Panc1 (cell line): Measurements from ENCODE around the gene PTGR1. TPM values are rescaled to one million over a fixed set of nuclear protein-coding genes. Genes with fewer than 3 reads are reported as not detected.

Source experiments
- ATAC-seq: fragments of 200-7000 bp; cut with Tn5 transposase; 2 replicates; pipeline ENCODE4 v1.9.1; 2020; ENCODE audit warnings: mild to moderate bottlenecking, moderate library complexity
- BruUV-seq: library from RNA; stranded (reverse); fragments of 400-500 nt; replicated peaks from 2 replicates; lab custom pipeline; 2021; lab: Mats Ljungman, UMichigan
- CTCF ChIA-PET: fragments of 300-600 bp; sonication (Branson Sonifier 250); formaldehyde crosslinking; loops from one replicate; lab custom pipeline; 2022; ENCODE audit warnings: antibody characterized with exemption; lab: Charles Lee
- POLR2A ChIA-PET: fragments of 300-600 bp; sonication (Branson Sonifier 250); formaldehyde crosslinking; loops from one replicate; lab custom pipeline; 2022; ENCODE audit warnings: antibody characterized with exemption; lab: Charles Lee
- DNase-seq: peaks from one replicate; pipeline ENCODE4 v3.0.0-alpha.2; 2010; ENCODE audit warnings: low read depth, low spot score
- H3K27ac ChIP-seq: 2 replicates; pipeline ENCODE4 v1.5.1; 2011; ENCODE audit warnings: mild to moderate bottlenecking, low read length, inconsistent platforms
- H3K27me3 ChIP-seq: fragments of 200-500 bp; sonication (Bioruptor generic); 2 replicates; pipeline ENCODE4 v1.6.0; 2014; ENCODE audit warnings: low read length, inconsistent platforms; ENCODE audit not compliant: control insufficient read depth, insufficient read depth
- H3K36me3 ChIP-seq: fragments of 200-500 bp; sonication (Bioruptor generic); 2 replicates; pipeline ENCODE4 v1.5.1; 2014; ENCODE audit warnings: inconsistent platforms, mild to moderate bottlenecking, low read length, moderate library complexity; ENCODE audit not compliant: control insufficient read depth, insufficient read depth
- H3K4me1 ChIP-seq: 2 replicates; pipeline ENCODE4 v1.5.1; 2011; ENCODE audit warnings: inconsistent platforms, mild to moderate bottlenecking, low read length, moderate library complexity; ENCODE audit not compliant: control insufficient read depth, insufficient read depth
- H3K4me3 ChIP-seq, 2 experiments: 2 replicates each; pipeline ENCODE4 v1.5.1; 2011 to 2012; ENCODE audit warnings: low read depth in 2 of 2, low read length in 2 of 2, mild to moderate bottlenecking in 2 of 2, inconsistent platforms in 1 of 2, moderate library complexity in 1 of 2
- H3K9me3 ChIP-seq: fragments of 200-500 bp; sonication (Bioruptor generic); 2 replicates; pipeline ENCODE4 v1.5.1; 2014; ENCODE audit warnings: low read depth, mild to moderate bottlenecking, inconsistent platforms, low read length, moderate library complexity; ENCODE audit not compliant: control insufficient read depth, insufficient read depth
- POLR2AphosphoS5 ChIP-seq: IDR thresholded peaks from 2 replicates; pipeline ENCODE4 v1.6.1; 2012; ENCODE audit warnings: mild to moderate bottlenecking, low read depth, low read length, moderate library complexity
- SIN3A ChIP-seq: IDR thresholded peaks from 2 replicates; pipeline ENCODE4 v1.6.1; 2012; ENCODE audit warnings: low read depth, mild to moderate bottlenecking, low read length, moderate library complexity, borderline replicate concordance; ENCODE audit not compliant: insufficient read depth
- TCF7L2 ChIP-seq: IDR thresholded peaks from 2 replicates; pipeline ENCODE4 v1.6.1; 2011; ENCODE audit warnings: mild to moderate bottlenecking, low read depth, low read length, inconsistent platforms
- in situ Hi-C: cut with HindIII; loops from 2 replicates; pipeline ENCODE4 v1.10.0; 2016; ENCODE audit warnings: low sequenced_read_pairs, low pct_unique_long_range_greater_than_20kb
- intact Hi-C: fragments of 100-400 bp; cut with micrococcal nuclease; formaldehyde crosslinking; loops from one replicate; pipeline ENCODE4 v1.10.0; 2022; ENCODE audit not compliant: unreplicated experiment
- total RNA-seq: library from RNA; stranded (reverse); gene quantifications from one replicate; pipeline ENCODE4 v1.2.1, GENCODE V29; 2021; ENCODE audit not compliant: unreplicated experiment
- TF ChIP-seq, protein P1 (sequence below), 2 experiments: IDR thresholded peaks; 2 replicates each; pipeline ENCODE4 v1.6.1; 2011 to 2012; ENCODE audit warnings: low read depth in 2 of 2, control low read depth in 1 of 2, low read length in 1 of 2, mild to moderate bottlenecking in 1 of 2, moderate library complexity in 1 of 2; ENCODE audit not compliant: insufficient read depth in 1 of 2
- TF ChIP-seq, protein P2 (sequence below): fragments of 450-650 bp; IDR thresholded peaks from 2 replicates; pipeline ENCODE4 v1.5.1; 2017; ENCODE audit warnings: mild to moderate bottlenecking

PTGR1 gene
- total RNA-seq, 1 experiment from 2014 or later = 46.0 TPM

GRCh38 chr9:111645806-111646205, 46.4 kb upstream of the PTGR1 start:
- ChIA-PET CTCF (no interaction called here), POLR2A (interaction anchor here (0.7 kb wide), 1 partner anchor 139 kb away, joined by 9 read pairs; no protein-coding TSS in a partner anchor)
- BruUV-seq = no TSS peak
- H3K4me3 ChIP-seq = no peak overlapping the region
- in situ Hi-C loops = no loop called here
- DNase-seq (no peak), ATAC-seq (no peak)
- H3K9me3 ChIP-seq = no peaks in the 10 kb centered on the region
- no peak overlapping the region for H3K27ac ChIP-seq
- intact Hi-C loops = no loop called here
- TF ChIP-seq TCF7L2 (no peak), POLR2AphosphoS5 (no peak), SIN3A (no peak)
- TF ChIP-seq, protein P1, sequence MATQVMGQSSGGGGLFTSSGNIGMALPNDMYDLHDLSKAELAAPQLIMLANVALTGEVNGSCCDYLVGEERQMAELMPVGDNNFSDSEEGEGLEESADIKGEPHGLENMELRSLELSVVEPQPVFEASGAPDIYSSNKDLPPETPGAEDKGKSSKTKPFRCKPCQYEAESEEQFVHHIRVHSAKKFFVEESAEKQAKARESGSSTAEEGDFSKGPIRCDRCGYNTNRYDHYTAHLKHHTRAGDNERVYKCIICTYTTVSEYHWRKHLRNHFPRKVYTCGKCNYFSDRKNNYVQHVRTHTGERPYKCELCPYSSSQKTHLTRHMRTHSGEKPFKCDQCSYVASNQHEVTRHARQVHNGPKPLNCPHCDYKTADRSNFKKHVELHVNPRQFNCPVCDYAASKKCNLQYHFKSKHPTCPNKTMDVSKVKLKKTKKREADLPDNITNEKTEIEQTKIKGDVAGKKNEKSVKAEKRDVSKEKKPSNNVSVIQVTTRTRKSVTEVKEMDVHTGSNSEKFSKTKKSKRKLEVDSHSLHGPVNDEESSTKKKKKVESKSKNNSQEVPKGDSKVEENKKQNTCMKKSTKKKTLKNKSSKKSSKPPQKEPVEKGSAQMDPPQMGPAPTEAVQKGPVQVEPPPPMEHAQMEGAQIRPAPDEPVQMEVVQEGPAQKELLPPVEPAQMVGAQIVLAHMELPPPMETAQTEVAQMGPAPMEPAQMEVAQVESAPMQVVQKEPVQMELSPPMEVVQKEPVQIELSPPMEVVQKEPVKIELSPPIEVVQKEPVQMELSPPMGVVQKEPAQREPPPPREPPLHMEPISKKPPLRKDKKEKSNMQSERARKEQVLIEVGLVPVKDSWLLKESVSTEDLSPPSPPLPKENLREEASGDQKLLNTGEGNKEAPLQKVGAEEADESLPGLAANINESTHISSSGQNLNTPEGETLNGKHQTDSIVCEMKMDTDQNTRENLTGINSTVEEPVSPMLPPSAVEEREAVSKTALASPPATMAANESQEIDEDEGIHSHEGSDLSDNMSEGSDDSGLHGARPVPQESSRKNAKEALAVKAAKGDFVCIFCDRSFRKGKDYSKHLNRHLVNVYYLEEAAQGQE (IDR thresholded peaks at IDR 0.05; ENCODE audit: insufficient read depth in 1 of 2, low read depth in 2 of 2, low read length in 1 of 2) = no peak
- TF ChIP-seq, protein P2, sequence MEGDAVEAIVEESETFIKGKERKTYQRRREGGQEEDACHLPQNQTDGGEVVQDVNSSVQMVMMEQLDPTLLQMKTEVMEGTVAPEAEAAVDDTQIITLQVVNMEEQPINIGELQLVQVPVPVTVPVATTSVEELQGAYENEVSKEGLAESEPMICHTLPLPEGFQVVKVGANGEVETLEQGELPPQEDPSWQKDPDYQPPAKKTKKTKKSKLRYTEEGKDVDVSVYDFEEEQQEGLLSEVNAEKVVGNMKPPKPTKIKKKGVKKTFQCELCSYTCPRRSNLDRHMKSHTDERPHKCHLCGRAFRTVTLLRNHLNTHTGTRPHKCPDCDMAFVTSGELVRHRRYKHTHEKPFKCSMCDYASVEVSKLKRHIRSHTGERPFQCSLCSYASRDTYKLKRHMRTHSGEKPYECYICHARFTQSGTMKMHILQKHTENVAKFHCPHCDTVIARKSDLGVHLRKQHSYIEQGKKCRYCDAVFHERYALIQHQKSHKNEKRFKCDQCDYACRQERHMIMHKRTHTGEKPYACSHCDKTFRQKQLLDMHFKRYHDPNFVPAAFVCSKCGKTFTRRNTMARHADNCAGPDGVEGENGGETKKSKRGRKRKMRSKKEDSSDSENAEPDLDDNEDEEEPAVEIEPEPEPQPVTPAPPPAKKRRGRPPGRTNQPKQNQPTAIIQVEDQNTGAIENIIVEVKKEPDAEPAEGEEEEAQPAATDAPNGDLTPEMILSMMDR = no peak
- peaks cover 16% of the 10 kb centered on the region for H3K36me3 ChIP-seq
- H3K4me1 ChIP-seq = no peaks in the 10 kb centered on the region
- no peaks in the 10 kb centered on the region for H3K27me3 ChIP-seq

DNA sequence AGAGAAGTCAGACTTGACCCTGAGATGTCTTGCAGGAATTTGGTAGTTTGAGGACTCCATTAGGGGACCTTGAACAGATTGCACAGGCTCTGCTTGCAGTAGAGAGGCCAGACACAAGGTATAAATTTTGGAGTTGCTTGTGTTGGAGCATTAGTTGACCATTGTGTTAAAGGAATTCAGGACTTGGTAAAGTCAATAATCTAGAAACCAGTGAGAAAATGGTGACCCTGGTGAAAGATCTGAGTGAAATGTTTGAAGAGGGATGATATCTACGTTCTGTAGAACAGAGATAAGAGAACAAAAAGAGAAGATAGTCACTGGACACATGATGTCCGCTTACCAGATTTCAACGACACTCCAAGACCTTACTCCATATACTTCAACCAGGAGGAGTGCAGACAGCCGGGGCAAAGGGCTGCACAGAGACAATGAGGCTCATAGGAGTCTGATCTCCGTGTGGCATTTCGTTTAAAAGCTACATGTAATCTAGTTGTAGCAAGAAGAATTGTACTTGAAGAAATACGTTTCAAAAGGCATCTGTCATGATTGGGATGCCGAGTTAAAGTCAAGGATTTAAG, 44.8 kb upstream of the PTGR1 start:
- Histone ChIP-seq H3K4me3 (no peak overlapping the region), H3K27me3 (no peaks in the 10 kb centered on the region), H3K27ac (no peak overlapping the region), H3K9me3 (no peaks in the 10 kb centered on the region), H3K36me3 (peaks cover 8% of the 10 kb centered on the region), H3K4me1 (no peaks in the 10 kb centered on the region)
- BruUV-seq = no TSS peak
- TF ChIP-seq POLR2AphosphoS5 = no peak
- no peak for TF ChIP-seq TCF7L2
- TF ChIP-seq, protein P2 = no peak
- TF ChIP-seq SIN3A = no peak
- TF ChIP-seq, protein P1 (IDR thresholded peaks at IDR 0.05; ENCODE audit: insufficient read depth in 1 of 2, low read depth in 2 of 2, low read length in 1 of 2) = no peak
- ATAC-seq (no peak), DNase-seq (no peak)
- intact Hi-C loops (no loop called here), in situ Hi-C loops (no loop called here)
- ChIA-PET POLR2A (interaction anchor here (0.7 kb wide), 1 partner anchor 286 kb away, joined by 4 read pairs; no protein-coding TSS in a partner anchor), CTCF (interaction anchor here (0.7 kb wide), 1 partner anchor 23 kb away, joined by 7 read pairs; no protein-coding TSS in a partner anchor)
